Panc1 (cell line): ENCODE data around the gene ATG10. TPM values are rescaled to one million over a fixed set of nuclear protein-coding genes. Genes with fewer than 3 reads are reported as not detected.

Experiments used
- ATAC-seq: fragments of 200-7000 bp; cut with Tn5 transposase; 2 replicates; pipeline ENCODE4 v1.9.1; 2020; ENCODE audit warnings: mild to moderate bottlenecking, moderate library complexity
- BruUV-seq: library from RNA; stranded (reverse); fragments of 400-500 nt; replicated peaks from 2 replicates; lab custom pipeline; 2021; lab: Mats Ljungman, UMichigan
- CTCF ChIA-PET: fragments of 300-600 bp; sonication (Branson Sonifier 250); formaldehyde crosslinking; loops from one replicate; lab custom pipeline; 2022; ENCODE audit warnings: antibody characterized with exemption; lab: Charles Lee
- POLR2A ChIA-PET: fragments of 300-600 bp; sonication (Branson Sonifier 250); formaldehyde crosslinking; loops from one replicate; lab custom pipeline; 2022; ENCODE audit warnings: antibody characterized with exemption; lab: Charles Lee
- DNase-seq: peaks from one replicate; pipeline ENCODE4 v3.0.0-alpha.2; 2010; ENCODE audit warnings: low read depth, low spot score
- H3K27ac ChIP-seq: 2 replicates; pipeline ENCODE4 v1.5.1; 2011; ENCODE audit warnings: mild to moderate bottlenecking, low read length, inconsistent platforms
- H3K27me3 ChIP-seq: fragments of 200-500 bp; sonication (Bioruptor generic); 2 replicates; pipeline ENCODE4 v1.6.0; 2014; ENCODE audit warnings: low read length, inconsistent platforms; ENCODE audit not compliant: control insufficient read depth, insufficient read depth
- H3K36me3 ChIP-seq: fragments of 200-500 bp; sonication (Bioruptor generic); 2 replicates; pipeline ENCODE4 v1.5.1; 2014; ENCODE audit warnings: inconsistent platforms, mild to moderate bottlenecking, low read length, moderate library complexity; ENCODE audit not compliant: control insufficient read depth, insufficient read depth
- H3K4me1 ChIP-seq: 2 replicates; pipeline ENCODE4 v1.5.1; 2011; ENCODE audit warnings: inconsistent platforms, mild to moderate bottlenecking, low read length, moderate library complexity; ENCODE audit not compliant: control insufficient read depth, insufficient read depth
- H3K4me3 ChIP-seq, 2 experiments: 2 replicates each; pipeline ENCODE4 v1.5.1; 2011 to 2012; ENCODE audit warnings: low read depth in 2 of 2, low read length in 2 of 2, mild to moderate bottlenecking in 2 of 2, inconsistent platforms in 1 of 2, moderate library complexity in 1 of 2
- H3K9me3 ChIP-seq: fragments of 200-500 bp; sonication (Bioruptor generic); 2 replicates; pipeline ENCODE4 v1.5.1; 2014; ENCODE audit warnings: low read depth, mild to moderate bottlenecking, inconsistent platforms, low read length, moderate library complexity; ENCODE audit not compliant: control insufficient read depth, insufficient read depth
- CTCF ChIP-seq: fragments of 450-650 bp; IDR thresholded peaks from 2 replicates; pipeline ENCODE4 v1.5.1; 2017; ENCODE audit warnings: mild to moderate bottlenecking
- POLR2AphosphoS5 ChIP-seq: IDR thresholded peaks from 2 replicates; pipeline ENCODE4 v1.6.1; 2012; ENCODE audit warnings: mild to moderate bottlenecking, low read depth, low read length, moderate library complexity
- REST ChIP-seq, 2 experiments: IDR thresholded peaks; 2 replicates each; pipeline ENCODE4 v1.6.1; 2011 to 2012; ENCODE audit warnings: low read depth in 2 of 2, control low read depth in 1 of 2, low read length in 1 of 2, mild to moderate bottlenecking in 1 of 2, moderate library complexity in 1 of 2; ENCODE audit not compliant: insufficient read depth in 1 of 2
- SIN3A ChIP-seq: IDR thresholded peaks from 2 replicates; pipeline ENCODE4 v1.6.1; 2012; ENCODE audit warnings: low read depth, mild to moderate bottlenecking, low read length, moderate library complexity, borderline replicate concordance; ENCODE audit not compliant: insufficient read depth
- TCF7L2 ChIP-seq: IDR thresholded peaks from 2 replicates; pipeline ENCODE4 v1.6.1; 2011; ENCODE audit warnings: mild to moderate bottlenecking, low read depth, low read length, inconsistent platforms
- in situ Hi-C: cut with HindIII; loops from 2 replicates; pipeline ENCODE4 v1.10.0; 2016; ENCODE audit warnings: low sequenced_read_pairs, low pct_unique_long_range_greater_than_20kb
- intact Hi-C: fragments of 100-400 bp; cut with micrococcal nuclease; formaldehyde crosslinking; loops from one replicate; pipeline ENCODE4 v1.10.0; 2022; ENCODE audit not compliant: unreplicated experiment
- total RNA-seq: library from RNA; stranded (reverse); gene quantifications from one replicate; pipeline ENCODE4 v1.2.1, GENCODE V29; 2021; ENCODE audit not compliant: unreplicated experiment

ATG10 gene
- total RNA-seq, 1 experiment from 2014 or later, result 14.0 TPM

DNA sequence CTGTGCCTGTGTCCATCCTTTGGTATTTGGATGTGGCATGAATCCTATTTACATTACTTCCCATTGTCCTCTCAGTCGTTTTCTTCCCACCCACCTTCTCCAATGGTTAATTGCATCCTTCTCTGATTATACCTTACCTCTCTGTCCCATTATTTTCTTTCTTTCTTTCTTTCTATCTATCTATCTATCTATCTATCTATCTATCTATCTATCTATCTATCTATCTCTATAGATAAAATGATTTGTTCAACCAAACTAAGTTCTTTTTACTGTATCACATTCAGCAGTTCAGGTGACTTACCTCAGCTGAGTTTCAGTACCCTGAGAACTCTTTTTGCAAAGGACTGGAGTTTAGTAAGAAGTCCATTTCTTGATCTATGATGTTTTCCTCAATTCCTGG is 225.7 kb downstream of the ATG10 start:
- ATAC-seq, result no peak
- ChIA-PET CTCF (interaction anchor here (0.7 kb wide), 1 partner anchor 219 kb away, joined by 3 read pairs; no protein-coding TSS in a partner anchor), POLR2A (no interaction called here)
- no peak overlapping the region for H3K27ac ChIP-seq
- TF ChIP-seq POLR2AphosphoS5 (no peak), CTCF (no peak), SIN3A (no peak), REST (IDR thresholded peaks at IDR 0.05; ENCODE audit: insufficient read depth in 1 of 2, low read depth in 2 of 2, low read length in 1 of 2) (no peak), TCF7L2 (no peak)
- intact Hi-C loops (no loop called here), in situ Hi-C loops (no loop called here)
- H3K9me3 ChIP-seq, result no peaks in the 10 kb centered on the region
- H3K4me1 ChIP-seq, result no peaks in the 10 kb centered on the region
- no TSS peak for BruUV-seq
- DNase-seq, result no peak
- no peaks in the 10 kb centered on the region for H3K36me3 ChIP-seq
- H3K4me3 ChIP-seq, result no peak overlapping the region
- H3K27me3 ChIP-seq, result no peaks in the 10 kb centered on the region

- ATAC-seq (no peak), DNase-seq (no peak)
- Histone ChIP-seq H3K27ac (no peak overlapping the region), H3K4me1 (no peaks in the 10 kb centered on the region), H3K4me3 (no peak overlapping the region), H3K27me3 (no peaks in the 10 kb centered on the region), H3K9me3 (no peaks in the 10 kb centered on the region), H3K36me3 (no peaks in the 10 kb centered on the region)
- CTCF ChIA-PET, result no interaction called here
- BruUV-seq, result no TSS peak
- in situ Hi-C loops, result no loop called here
- TF ChIP-seq TCF7L2, result no peak
- TF ChIP-seq REST (IDR thresholded peaks at IDR 0.05; ENCODE audit: insufficient read depth in 1 of 2, low read depth in 2 of 2, low read length in 1 of 2), result no peak
- intact Hi-C loops, result no loop called here
- POLR2A ChIA-PET, result no interaction called here
Observed at GRCh38 chr5:82204567-82204966, 232.7 kb downstream of the ATG10 start.
